IMR-90 (cell line): ENCODE data around the gene TBC1D4.

Source experiments
- CEBPB ChIP-seq: IDR thresholded peaks from 2 replicates; pipeline ENCODE4 v1.6.1; 2012; ENCODE audit warnings: low read depth, low read length, improper control_type of control experiment
- CHD1 ChIP-seq: IDR thresholded peaks from 2 replicates; pipeline ENCODE4 v1.6.1; 2012; ENCODE audit warnings: low read depth, low read length, improper control_type of control experiment
- CTCF ChIP-seq: conservative IDR thresholded peaks from 2 replicates; pipeline ENCODE4 v1.5.1; 2012; ENCODE audit warnings: mild to moderate bottlenecking, low read depth, low read length, improper control_type of control experiment
- FOS ChIP-seq: fragments of 150-350 bp; IDR thresholded peaks from 2 replicates; pipeline ENCODE4 v1.6.1; 2016; ENCODE audit warnings: low read depth, low read length
- MAZ ChIP-seq: IDR thresholded peaks from 2 replicates; pipeline ENCODE4 v1.6.1; 2012; ENCODE audit warnings: low read depth, mild to moderate bottlenecking, low read length, improper control_type of control experiment, moderate library complexity, borderline replicate concordance
- MXI1 ChIP-seq: IDR thresholded peaks from 2 replicates; pipeline ENCODE4 v1.6.1; 2012; ENCODE audit warnings: low read depth, mild to moderate bottlenecking, low read length, moderate library complexity, borderline replicate concordance
- POLR2A ChIP-seq: IDR thresholded peaks from 2 replicates; pipeline ENCODE4 v1.6.1; 2012; ENCODE audit warnings: mild to moderate bottlenecking, low read depth, low read length
- RAD21 ChIP-seq: IDR thresholded peaks from 2 replicates; pipeline ENCODE4 v1.6.1; 2012; ENCODE audit warnings: low read length, improper control_type of control experiment
- RCOR1 ChIP-seq: IDR thresholded peaks from 2 replicates; pipeline ENCODE4 v1.6.1; 2012; ENCODE audit warnings: mild to moderate bottlenecking, low read length, improper control_type of control experiment; ENCODE audit not compliant: insufficient replicate concordance
- RFX5 ChIP-seq: IDR thresholded peaks from 2 replicates; pipeline ENCODE4 v1.8.0; 2012; ENCODE audit warnings: low read depth, mild to moderate bottlenecking, low read length, moderate library complexity
- SMC3 ChIP-seq: fragments of 150-350 bp; IDR thresholded peaks from 2 replicates; pipeline ENCODE4 v1.6.1; 2016; ENCODE audit warnings: low read depth, mild to moderate bottlenecking, antibody characterized with exemption, low read length, moderate library complexity
- USF2 ChIP-seq: fragments of 150-350 bp; IDR thresholded peaks from 2 replicates; pipeline ENCODE4 v1.6.1; 2017; ENCODE audit warnings: mild to moderate bottlenecking, antibody characterized with exemption, low read length, low read depth

GRCh38 chr13:75271846-75272245, 210.1 kb downstream of the TBC1D4 start:
- TF ChIP-seq POLR2A, result no peak
- TF ChIP-seq CTCF, result no peak
- no peak for TF ChIP-seq RCOR1
- no peak for TF ChIP-seq SMC3
- TF ChIP-seq RFX5, result no peak
- no peak for TF ChIP-seq CHD1
- no peak for TF ChIP-seq FOS
- no peak for TF ChIP-seq RAD21
- no peak for TF ChIP-seq CEBPB
- no peak for TF ChIP-seq MAZ
- TF ChIP-seq MXI1, result no peak
- TF ChIP-seq USF2, result no peak
